ENCODE data around the gene FEM1B. TPM values are rescaled to one million over a fixed set of nuclear protein-coding genes. Genes with fewer than 3 reads are reported as not detected.

The FEM1B gene
- total RNA-seq, 1 donor from 2014 or later, result 82.8 TPM

GRCh38 chr15:68322796-68323195 is 45.3 kb downstream of the FEM1B start:
- DNase-seq (ENCODE audit: low spot score), result no peak

GRCh38 chr15:68325726-68326125 is 48.2 kb downstream of the FEM1B start:
- DNase-seq (ENCODE audit: low spot score), result no peak

GRCh38 chr15:68326711-68327354 is 49.3 kb downstream of the FEM1B start:
- DNase-seq (ENCODE audit: low spot score), result no peak

DNA sequence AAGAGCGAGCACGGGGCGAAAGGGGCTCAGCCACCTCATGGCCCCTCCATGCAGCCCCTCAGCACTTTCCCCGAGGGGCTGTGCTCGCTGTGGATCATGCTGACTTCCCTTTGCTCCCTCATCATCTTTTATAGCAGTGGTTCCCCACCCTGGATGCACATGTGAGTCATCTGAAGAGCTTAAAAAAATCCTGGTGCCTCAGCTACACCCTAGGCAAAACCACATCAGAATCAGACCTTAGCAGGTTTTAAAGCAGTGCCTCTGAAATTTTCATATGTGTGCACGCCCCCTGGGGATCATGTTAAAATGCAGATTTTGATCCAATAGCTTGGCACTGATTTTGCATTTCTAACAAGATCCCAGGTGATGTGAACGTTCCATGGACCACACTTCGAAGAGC is 50.9 kb downstream of the FEM1B start:
- DNase-seq (ENCODE audit: low spot score), result peak; percentile 77

GRCh38 chr15:68328964-68329363 is 51.4 kb downstream of the FEM1B start:
- DNase-seq (ENCODE audit: low spot score), result no peak

GRCh38 chr15:68330416-68330815 is 52.9 kb downstream of the FEM1B start:
- peak; percentile 31 for DNase-seq (ENCODE audit: low spot score)

DNA sequence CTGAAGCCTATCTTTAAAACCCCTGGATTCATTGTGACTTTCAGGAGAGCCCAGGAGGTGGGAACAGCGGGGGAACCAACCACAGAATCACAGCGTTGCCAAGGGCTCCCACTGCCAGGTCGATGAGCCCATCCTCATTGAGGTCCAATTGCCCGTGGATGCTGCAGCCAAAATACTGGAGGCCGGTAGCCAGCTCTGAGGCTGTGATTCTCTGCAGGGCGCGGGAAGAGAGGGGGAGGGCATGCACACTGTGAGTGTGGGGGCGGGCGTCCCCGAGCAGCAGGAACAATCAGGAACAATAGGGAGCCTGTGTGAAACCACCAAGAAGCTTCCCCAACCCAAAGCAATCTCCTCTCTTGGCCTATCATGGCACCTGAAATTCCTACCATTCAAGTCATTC is 53.4 kb downstream of the FEM1B start:
- DNase-seq (ENCODE audit: low spot score), result no peak

- no peak for DNase-seq (ENCODE audit: low spot score)
These were observed 54.7 kb downstream of the FEM1B start for GRCh38 chr15:68332266-68332665.

DNA sequence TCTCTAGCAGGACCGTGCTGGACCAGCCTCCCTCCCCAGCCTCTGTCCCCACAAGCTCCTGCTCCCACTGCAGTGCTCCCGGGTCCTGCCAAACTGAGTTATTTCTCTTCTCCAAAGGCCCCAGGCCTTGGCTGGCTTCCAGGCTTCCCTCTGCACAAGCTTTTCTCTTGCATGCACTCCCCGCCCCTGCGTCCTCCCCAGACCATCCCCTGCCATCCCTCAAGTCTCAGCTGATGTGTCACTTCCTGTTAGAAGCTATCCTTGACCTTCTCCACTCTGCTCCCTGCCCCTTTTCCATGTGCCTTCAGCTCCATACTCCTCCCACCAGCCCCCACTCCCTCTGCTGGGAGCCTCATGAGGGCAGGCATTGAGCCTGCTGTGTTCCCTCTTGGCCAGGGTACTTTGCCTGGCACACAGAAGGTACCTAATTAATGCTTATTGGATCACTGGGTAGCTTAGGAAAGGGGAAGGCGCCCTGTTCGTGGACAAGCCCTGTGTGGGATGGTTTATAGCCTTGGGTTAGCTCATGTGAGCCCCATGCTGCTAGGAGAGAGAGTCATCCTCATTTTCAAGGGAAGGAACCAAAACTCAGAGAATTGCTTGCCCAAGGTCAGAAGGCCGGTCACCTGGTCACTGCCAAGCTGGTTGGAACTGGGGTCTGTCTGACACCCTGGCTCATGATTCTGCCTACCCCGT is 56.4 kb downstream of the FEM1B start:
- DNase-seq (ENCODE audit: low spot score), result peak; percentile 55

DNA sequence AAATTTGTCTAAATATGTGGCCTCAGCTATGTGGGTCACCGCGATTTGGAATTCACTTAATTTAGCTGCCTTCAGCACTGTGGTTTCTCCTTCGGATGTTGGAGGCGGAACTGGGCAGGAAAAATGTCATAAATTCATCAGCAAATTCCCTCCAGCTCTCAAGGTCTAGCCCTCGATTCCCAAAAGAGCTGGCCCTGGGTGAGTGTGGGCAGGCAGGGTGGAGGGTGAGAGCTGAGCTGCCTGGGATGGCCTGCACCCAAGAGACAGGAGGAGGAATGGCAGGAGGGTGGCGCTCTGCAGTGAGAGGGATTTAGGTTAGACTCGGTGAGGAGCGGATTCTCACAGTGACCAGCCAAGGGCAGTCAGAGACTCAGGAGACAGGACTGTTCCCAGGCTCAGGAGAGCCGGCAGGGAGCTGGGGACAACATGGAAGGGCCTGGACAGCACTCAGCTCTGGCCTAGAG is 57.1 kb downstream of the FEM1B start:
- DNase-seq (ENCODE audit: low spot score), result peak; percentile 27

- no peak for DNase-seq (ENCODE audit: low spot score)
These were observed 57.7 kb downstream of the FEM1B start for GRCh38 chr15:68335251-68335650.

- no peak for DNase-seq (ENCODE audit: low spot score)
These were observed 58.1 kb downstream of the FEM1B start for GRCh38 chr15:68335655-68336054.

- no peak for DNase-seq (ENCODE audit: low spot score)
These were observed 59.0 kb downstream of the FEM1B start for GRCh38 chr15:68336516-68336915.

GRCh38 chr15:68337826-68338225 is 60.3 kb downstream of the FEM1B start:
- DNase-seq (ENCODE audit: low spot score), result no peak

DNA sequence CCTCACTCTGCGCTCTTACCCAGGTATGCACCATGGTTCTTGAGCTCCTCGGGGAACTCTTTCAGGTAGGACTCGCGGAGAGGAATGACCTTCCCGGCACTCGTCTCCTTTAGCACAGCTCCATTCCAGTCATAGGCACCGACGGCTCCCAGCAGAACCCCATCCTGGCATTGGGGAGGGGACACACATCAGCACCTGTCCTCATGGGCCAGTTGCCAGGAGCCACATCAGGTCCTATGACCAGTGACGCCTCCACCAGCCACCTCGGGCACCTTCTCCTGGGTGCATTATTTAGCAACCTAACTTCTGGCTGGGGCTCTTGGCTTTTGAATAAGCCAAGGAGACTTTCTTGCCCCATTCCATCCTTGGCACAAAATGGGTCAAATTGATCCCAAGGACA is 61.9 kb downstream of the FEM1B start:
- DNase-seq (ENCODE audit: low spot score), result no peak

GRCh38 chr15:68340726-68341671 is 63.5 kb downstream of the FEM1B start:
- no peak for DNase-seq (ENCODE audit: low spot score)

GRCh38 chr15:68341760-68342725 is 64.5 kb downstream of the FEM1B start:
- no peak for DNase-seq (ENCODE audit: low spot score)

- DNase-seq (ENCODE audit: low spot score), result no peak
These were observed 66.2 kb downstream of the FEM1B start for GRCh38 chr15:68343579-68344225.

GRCh38 chr15:68344600-68344999 is 67.1 kb downstream of the FEM1B start:
- no peak for DNase-seq (ENCODE audit: low spot score)
